SIG-M5 treated with dmso at 0.1 percent for 504 hours (cell line): ENCODE results near the gene STKLD1.
"Not testable (repeated sequence)": the region's sequence is repeated elsewhere in the genome, so short reads cannot be mapped to it uniquely, and the experiment has no call there.

Experiments
- DNase-seq: peaks from one replicate; lab custom pipeline; 2025; ENCODE audit not compliant: unreplicated experiment; lab: John Stamatoyannopoulos, UW

Gene STKLD1

GRCh38 chr9:133360400-133361393 lies 15.5 kb upstream of the STKLD1 start:
- no peak for DNase-seq

DNA sequence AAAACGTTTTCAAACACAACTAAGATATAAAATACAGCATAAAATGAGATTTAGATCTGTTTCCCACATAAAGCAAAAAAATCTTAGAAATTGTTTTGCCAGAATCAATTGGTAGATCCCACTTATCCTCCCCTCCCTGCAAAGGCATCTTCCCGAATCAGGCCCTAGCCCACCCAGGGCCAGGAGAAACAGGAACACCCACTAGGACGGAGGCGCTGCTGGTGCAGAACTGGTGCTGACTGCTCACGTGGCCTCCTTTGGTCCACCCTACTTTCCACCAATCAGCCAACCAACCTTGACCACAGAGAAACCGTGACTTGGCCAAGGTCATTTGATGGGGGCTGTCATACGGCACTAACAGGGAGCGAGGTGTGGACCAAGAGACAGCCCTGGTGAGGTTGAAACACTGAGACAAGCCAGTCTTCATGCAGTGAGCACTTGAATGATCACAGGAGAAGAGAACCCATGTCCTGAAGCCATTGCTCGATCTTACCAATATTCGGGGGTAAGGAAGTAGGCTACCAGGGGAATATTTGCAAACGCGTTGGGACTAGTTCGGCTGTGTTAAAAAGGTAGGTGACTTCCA lies 14.6 kb upstream of the STKLD1 start:
- no peak for DNase-seq

DNA sequence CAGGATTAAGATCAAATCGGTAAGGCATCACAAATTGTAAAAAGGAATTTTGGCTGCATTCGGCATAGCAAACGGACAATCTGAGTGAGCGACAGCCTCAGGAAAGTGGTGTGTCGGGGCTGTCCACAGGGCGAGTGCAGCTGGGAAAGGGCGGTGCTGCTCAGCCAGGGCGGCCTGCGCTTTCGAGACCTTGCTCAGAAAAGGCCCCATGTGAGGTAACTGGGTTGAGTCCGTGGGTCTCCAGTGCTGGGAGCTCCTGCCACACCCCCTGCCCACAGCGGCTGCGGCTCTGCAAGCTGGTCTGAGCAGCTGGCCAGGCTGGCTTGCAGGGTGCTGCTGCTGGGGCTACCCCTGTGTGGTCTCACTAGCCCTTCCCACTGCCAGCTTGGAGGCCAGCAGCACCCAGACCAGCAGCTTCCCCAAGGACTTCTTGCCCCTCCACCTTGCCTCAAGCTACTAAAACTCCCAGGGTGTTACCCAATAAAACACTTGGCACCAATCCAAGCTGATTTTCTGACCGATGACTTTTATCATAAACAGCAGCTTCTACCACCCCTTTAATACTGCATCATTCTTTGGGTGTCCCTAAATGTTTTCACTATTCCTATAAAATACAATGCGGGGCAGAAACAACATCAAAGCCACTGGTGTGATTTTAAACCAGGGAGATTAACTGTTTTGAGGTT lies 13.7 kb upstream of the STKLD1 start:
- DNase-seq, result no peak

DNA sequence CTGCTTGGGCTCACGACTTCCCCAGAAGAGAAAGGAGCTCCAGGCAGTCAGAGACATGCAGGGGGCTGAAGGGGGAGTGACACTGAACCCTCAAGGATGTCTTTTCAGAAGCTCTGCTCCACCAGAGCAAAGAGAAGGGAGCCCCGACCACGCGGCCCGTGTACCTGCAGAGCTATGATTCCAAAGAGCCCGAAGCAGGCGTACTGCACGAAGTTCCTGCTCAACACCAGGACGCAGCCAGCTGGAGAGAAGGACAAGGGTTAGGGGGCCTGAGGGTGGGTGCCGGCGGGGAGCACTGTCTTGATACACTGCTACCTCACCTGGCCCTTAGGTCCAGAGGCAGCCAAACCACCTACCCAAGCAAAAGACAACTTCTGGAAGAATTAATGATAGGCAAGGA lies 9.7 kb upstream of the STKLD1 start:
- no peak for DNase-seq

- no peak for DNase-seq
Observed at GRCh38 chr9:133367221-133367620, 8.9 kb upstream of the STKLD1 start.

- DNase-seq, result no peak
Observed at GRCh38 chr9:133367778-133368177, 8.4 kb upstream of the STKLD1 start.

- no peak for DNase-seq
Observed at GRCh38 chr9:133368249-133368881, 7.8 kb upstream of the STKLD1 start.

GRCh38 chr9:133369422-133369821 lies 6.7 kb upstream of the STKLD1 start:
- no peak for DNase-seq

DNA sequence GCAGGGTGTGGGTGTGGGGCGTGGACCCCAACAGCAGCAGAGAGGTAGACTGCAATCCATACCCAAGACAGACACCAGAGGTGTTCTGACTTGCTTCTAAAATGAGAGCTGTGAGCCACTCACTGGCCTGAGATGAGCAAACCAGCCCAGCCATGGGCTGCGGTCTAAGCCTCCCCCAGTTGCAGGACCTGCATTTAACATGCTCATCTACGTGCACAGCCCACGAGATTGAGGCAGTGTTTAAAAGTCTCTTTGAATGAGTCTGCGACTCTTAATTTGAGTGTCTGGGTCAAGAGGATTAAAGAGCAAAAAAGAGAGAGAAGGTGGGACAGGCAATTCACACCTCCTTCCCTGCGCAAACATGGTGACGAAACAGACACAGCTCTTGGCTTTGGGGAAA lies 6.2 kb upstream of the STKLD1 start:
- no peak for DNase-seq

DNA sequence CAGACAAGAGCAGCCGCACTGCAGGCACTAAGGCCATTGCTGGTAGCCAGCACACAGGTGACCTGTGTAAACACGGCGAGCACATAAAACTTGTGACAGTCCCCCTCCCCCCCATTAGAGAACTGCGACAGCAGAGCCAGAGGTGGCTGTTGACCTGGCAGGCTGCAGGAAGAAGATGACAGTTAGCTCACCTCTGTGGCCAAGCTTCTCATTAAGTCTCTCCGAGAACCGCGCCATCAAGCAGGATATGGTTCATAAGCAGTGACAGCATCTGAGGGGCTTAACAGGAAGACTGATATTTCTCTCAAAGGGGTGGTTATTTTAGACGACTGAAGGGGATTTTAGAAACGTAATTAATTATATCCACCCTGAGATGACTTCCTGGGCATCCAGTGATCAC lies 5.5 kb upstream of the STKLD1 start:
- DNase-seq, result no peak

DNA sequence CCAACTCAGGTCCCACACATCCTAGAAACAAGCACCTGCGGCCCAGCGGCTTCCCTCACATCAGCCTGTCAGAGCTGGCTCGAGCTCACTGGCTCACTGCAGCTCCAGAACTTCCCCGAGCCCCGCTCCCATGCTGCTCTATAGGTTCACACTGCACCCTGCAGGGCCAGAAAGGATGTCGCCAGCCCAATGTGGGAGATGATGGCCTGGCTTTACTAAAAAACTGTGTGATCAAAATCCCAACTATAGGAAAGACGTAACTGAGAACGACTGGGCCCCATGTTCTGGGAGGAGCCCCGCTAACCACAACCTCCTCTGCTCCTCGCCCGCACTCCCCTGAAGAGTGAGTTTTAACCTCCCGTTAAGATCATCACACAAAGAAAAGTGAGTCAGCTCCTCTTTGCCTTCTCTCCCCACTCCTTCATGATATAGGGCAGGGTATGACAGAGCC lies 4.9 kb upstream of the STKLD1 start:
- peak; percentile 30 for DNase-seq

DNA sequence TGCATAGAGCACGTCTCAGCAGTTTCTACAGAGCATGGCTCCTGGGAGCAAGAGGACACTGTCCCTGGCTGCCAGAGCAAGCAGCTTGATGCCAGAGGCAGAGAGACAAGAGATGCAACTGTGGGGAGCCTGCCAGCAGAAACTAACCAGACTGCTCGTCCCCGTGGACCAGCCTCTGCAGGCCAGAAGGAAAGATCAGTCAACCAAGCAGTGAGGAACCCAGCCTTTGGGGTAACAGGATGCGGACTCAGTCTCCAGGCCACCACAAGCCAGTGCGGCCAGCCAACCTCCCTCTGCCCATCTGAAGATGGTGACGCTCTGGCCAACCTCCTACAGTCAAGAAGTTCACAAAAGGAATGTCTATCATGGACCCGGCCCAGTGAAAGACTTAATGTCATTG lies 4.0 kb upstream of the STKLD1 start:
- DNase-seq, result no peak

DNA sequence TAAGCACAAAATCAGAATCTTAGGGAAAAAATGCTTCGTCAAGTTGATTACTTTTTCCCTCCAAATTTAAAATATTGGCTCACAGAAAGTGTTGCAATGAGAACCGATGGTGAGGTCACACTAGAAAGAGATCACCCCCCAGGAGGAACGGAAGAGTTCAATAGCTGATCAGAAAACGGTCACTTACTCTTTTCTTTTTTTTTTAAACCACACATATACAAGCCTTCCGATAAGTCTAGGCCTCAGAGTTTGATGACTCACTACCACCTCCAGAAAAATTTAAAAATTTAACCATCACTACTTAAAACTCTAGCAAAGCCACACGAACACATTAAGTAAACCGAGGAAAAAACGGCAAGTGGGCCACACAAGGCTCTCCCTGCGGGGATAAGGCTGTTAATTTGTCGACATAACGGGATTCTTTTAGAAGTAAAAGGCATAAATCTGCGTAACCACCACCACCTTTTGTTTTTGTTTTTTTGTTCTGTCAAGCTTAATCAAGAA lies 1.5 kb upstream of the STKLD1 start:
- peak; percentile 83 for DNase-seq

DNA sequence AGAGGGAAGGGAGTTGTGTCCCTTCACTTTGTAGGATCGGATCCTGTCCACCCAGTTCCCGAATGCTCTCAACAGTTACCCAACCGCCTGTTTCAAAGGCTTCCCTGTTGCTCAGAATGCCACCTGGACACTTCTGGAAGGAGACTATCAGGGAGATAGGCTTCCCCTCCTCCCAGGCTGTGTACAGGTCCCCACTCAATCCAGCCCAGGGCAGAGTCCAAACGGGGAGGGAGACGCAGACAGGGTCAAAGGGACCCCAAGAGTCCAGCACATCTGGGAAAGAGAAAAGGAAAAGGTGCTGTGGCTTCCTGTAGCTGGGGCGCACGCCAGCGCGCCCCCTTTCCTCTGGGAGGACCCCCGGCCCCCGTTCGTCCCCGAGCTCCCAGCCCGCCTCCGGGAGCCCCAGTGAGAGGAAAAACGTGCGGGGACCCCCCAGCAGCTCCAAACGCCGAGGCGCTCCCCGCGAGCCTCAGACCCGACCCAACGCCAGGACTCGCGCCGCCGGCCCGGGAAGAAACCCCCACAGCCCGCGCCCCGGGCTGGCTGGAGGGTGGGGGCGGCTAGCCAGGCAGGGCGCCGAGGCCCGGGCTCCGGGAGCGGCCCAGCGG lies 946 bp upstream of the STKLD1 start:
- peak; percentile 54 for DNase-seq

GRCh38 chr9:133377280-133377679 lies 1.1 kb downstream of the STKLD1 start:
- DNase-seq, result not testable (repeated sequence)

GRCh38 chr9:133377721-133378216 lies 1.6 kb downstream of the STKLD1 start:
- DNase-seq, result no peak

DNA sequence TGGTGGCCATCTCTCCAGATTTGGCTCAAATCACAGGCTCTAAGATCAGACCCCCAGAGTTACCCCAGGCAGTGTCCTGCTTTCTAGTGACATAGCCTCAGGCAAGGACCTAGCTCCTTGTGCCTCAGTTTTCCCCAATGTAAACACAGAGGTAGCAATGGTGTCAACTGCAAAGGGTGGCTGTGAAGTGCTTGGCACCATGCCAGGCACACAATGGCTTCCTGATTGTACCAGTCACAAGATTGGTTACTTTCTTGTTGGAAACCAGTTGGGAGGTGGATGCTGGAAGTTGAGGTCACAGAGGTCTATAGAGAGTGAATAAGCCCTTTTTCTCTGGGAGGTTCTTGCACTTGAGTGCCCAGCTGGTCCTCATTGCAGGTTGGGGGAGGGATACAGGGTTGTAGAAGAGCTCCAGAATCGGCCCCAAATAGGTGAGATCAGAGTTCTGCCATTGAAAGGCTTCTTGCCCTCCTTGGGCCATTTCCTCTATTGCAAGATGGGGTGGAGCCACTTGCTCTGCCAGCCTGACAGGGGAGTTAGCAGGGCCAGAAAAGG lies 2.3 kb downstream of the STKLD1 start:
- no peak for DNase-seq

DNA sequence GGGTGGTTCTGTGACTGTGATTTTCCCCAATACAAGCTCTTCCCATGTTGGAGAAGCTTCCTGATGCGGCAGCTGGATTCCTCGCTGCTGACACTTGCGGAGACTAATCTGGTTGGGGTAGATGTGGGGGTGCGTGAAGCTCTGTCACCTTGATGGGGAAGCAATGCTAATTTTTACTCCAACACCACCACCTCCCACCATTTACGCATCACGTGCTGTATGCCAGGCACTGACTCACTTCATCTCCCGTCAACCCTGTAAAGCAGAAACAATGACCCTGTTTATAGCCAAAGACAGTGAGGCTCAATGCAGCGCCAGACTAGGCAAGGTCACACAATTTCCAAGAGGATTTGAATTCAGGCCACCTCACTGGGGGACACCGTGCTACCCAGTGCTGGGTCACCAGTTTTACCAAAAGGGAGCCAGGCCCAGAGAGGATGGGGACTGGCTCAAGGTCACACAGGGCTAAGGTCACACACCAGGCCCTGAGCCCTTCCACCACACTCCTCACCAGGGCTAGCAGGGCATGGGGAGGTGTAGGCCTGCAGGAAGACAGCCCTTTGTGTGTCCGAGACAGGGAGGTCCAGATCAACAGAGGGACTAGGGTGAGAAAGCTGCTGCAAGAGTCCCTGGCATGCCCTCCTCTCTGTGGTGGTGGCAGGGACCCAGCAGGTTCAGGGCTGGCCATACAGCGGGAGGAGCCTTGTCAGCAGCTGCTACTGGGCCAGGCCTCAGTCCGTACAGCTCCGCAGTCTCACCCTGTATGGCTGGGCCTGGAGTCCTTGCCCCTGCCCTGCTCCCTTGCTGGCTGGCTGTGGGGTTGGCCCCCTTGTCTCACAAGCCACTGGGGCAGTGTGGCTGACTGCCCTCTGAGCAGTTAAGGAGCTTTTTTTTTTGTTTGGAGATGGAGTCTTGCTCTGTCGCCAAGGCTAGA lies 3.3 kb downstream of the STKLD1 start:
- no peak for DNase-seq

- DNase-seq, result no peak
Observed at GRCh38 chr9:133380734-133381133, 4.6 kb downstream of the STKLD1 start.
